HepG2 (cell line): ENCODE results near the gene DNAH9. TPM values are rescaled to one million over a fixed set of nuclear protein-coding genes. Genes with fewer than 3 reads are reported as not detected.

ENCODE experiments used
- ATAC-seq: fragments of 200-7000 bp; cut with Tn5 transposase; 3 replicates; pipeline ENCODE4 v1.9.1; 2020; ENCODE audit warnings: mild to moderate bottlenecking, moderate library complexity
- BruUV-seq: library from RNA; stranded (reverse); fragments of 400-500 nt; replicated peaks from 2 replicates; lab custom pipeline; 2021; lab: Mats Ljungman, UMichigan
- CTCF ChIA-PET: fragments of 300-600 bp; formaldehyde crosslinking; extraction: SDS; loops from one replicate; lab custom pipeline; 2021; ENCODE audit warnings: low total read pairs, inconsistent platforms, low intra/inter-chr PET ratio; lab: Yijun Ruan, JAX
- POLR2A ChIA-PET: fragments of 350-600 bp; sonication (Branson Sonifier 250); formaldehyde crosslinking; loops from one replicate; lab custom pipeline; 2020; ENCODE audit warnings: antibody characterized with exemption, inconsistent platforms; lab: Yijun Ruan, JAX
- DNase-seq: peaks from one replicate; pipeline ENCODE4 v3.0.0-alpha.2; 2015; ENCODE audit warnings: low spot score
- FAIRE-seq: peaks from 3 replicates; lab custom pipeline; 2011; peaks lifted over from hg19 to GRCh38; lab: Jason Lieb, UNC
- H2AFZ ChIP-seq: one replicate; pipeline ENCODE4 v1.6.1; 2011; ENCODE audit warnings: low read length, inconsistent platforms
- H3K27ac ChIP-seq: fragments of 300-600 bp; 3 replicates; pipeline ENCODE4 v1.8.0; 2011; ENCODE audit warnings: mixed run types, mild to moderate bottlenecking, mixed read lengths, low read length, inconsistent platforms; ENCODE audit not compliant: insufficient read depth; ENCODE audit errors: extremely low read length
- H3K27me3 ChIP-seq, 2 experiments: fragments of 200-600 bp in 1 of 2; 2 replicates in 1 of 2; 3 replicates in 1 of 2; pipeline versions ENCODE4 v1.6.0 to v1.8.0; 2011; ENCODE audit warnings: low read length in 2 of 2, mild to moderate bottlenecking in 2 of 2, moderate library complexity in 2 of 2, inconsistent platforms in 1 of 2; ENCODE audit not compliant: insufficient read depth in 2 of 2, control insufficient read depth in 1 of 2
- H3K36me3 ChIP-seq, 2 experiments: fragments of 200-600 bp in 1 of 2; replicated peaks in 1 of 2; 2 replicates in 1 of 2; 3 replicates in 1 of 2; pipeline versions ENCODE4 v1.5.1 to v1.8.0; 2011; ENCODE audit warnings: low read length in 2 of 2, inconsistent platforms in 1 of 2; ENCODE audit not compliant: insufficient read depth in 2 of 2, control insufficient read depth in 1 of 2
- H3K4me1 ChIP-seq: 2 replicates; pipeline ENCODE4 v1.5.1; 2012; ENCODE audit warnings: low read length, inconsistent platforms; ENCODE audit not compliant: insufficient read depth
- H3K4me2 ChIP-seq: 2 replicates; pipeline ENCODE4 v1.6.0; 2011; ENCODE audit warnings: low read depth, low read length, inconsistent platforms
- H3K4me3 ChIP-seq, 3 experiments: fragments of 200-600 bp in 1 of 3; sonication (generic), shearing (Covaris generic) in 1 of 3; replicated peaks in 1 of 3; 2 replicates each; pipeline ENCODE4 v1.5.1; 2011 to 2016; ENCODE audit warnings: low read length in 3 of 3, inconsistent platforms in 2 of 3, low read depth in 2 of 3, mild to moderate bottlenecking in 2 of 3, control low read depth in 1 of 3, mixed read lengths in 1 of 3; ENCODE audit not compliant: insufficient read depth in 1 of 3
- H3K79me2 ChIP-seq: one replicate; pipeline ENCODE4 v1.6.1; 2011; ENCODE audit warnings: low read length, inconsistent platforms; ENCODE audit not compliant: insufficient read depth
- H3K9ac ChIP-seq: 2 replicates; pipeline ENCODE4 v1.6.0; 2011; ENCODE audit warnings: mild to moderate bottlenecking, low read depth, low read length, inconsistent platforms; ENCODE audit not compliant: insufficient read depth
- H3K9me3 ChIP-seq: 2 replicates; pipeline ENCODE4 v1.5.1; 2012; ENCODE audit warnings: mild to moderate bottlenecking, low read length
- H4K20me1 ChIP-seq: 2 replicates; pipeline ENCODE4 v1.6.0; 2011; ENCODE audit warnings: inconsistent platforms, mild to moderate bottlenecking, low read length, moderate library complexity; ENCODE audit not compliant: insufficient read depth
- KMT2A ChIP-seq: sonication (generic); formaldehyde crosslinking; IDR thresholded peaks from 2 replicates; pipeline ENCODE4 v1.4.0; 2020; ENCODE audit warnings: missing genetic modification reagents
- NCOA2 ChIP-seq: sonication (generic); formaldehyde crosslinking; IDR thresholded peaks from 2 replicates; pipeline ENCODE4 v1.8.0; 2022; ENCODE audit warnings: inconsistent platforms
- PITX1 ChIP-seq: sonication (generic); formaldehyde crosslinking; IDR thresholded peaks from 2 replicates; pipeline ENCODE4 v1.5.1; 2020; ENCODE audit warnings: mild to moderate bottlenecking, missing genetic modification reagents
- TCF7 ChIP-seq: sonication (generic); IDR thresholded peaks from 2 replicates; pipeline ENCODE4 v1.6.1; 2016; ENCODE audit warnings: antibody characterized with exemption, low read depth
- ZKSCAN8 ChIP-seq: IDR thresholded peaks from 2 replicates; pipeline ENCODE4 v1.6.1; 2016; ENCODE audit warnings: borderline replicate concordance, missing genetic modification reagents, missing compliant biosample characterization
- ZNF644 ChIP-seq: IDR thresholded peaks from 2 replicates; pipeline ENCODE4 v1.6.1; 2016; ENCODE audit warnings: low read depth
- ZNF781 ChIP-seq: sonication (generic); formaldehyde crosslinking; IDR thresholded peaks from 2 replicates; pipeline ENCODE4 v1.5.1; 2020; ENCODE audit warnings: borderline replicate concordance, mild to moderate bottlenecking, missing genetic modification reagents; ENCODE audit errors: not compliant biosample characterization
- WGBS: methylation state at CpG from one replicate; pipeline ENCODE4 v1.1.6; 2017; ENCODE audit warnings: low lambda C conversion rate; 5-methylcytosine and 5-hydroxymethylcytosine counted together
- in situ Hi-C: cut with HindIII; loops from 2 replicates; pipeline ENCODE4 v1.10.0; 2017; ENCODE audit warnings: low pct_unique_long_range_greater_than_20kb; ENCODE audit not compliant: extremely low pct_ligation_motif_present
- intact Hi-C: fragments of 100-400 bp; cut with micrococcal nuclease; formaldehyde crosslinking; loops from one replicate; pipeline ENCODE4 v1.10.0; 2022; ENCODE audit not compliant: unreplicated experiment
- polyA plus RNA-seq, 8 experiments: library from polyadenylated mRNA; depleted of rRNA in 3 of 8; stranded (reverse) in 7 of 8; unstranded in 1 of 8; fragments of >200 nt; fragmentation: Illumina TruSeq in 4 of 8; extraction: Trizol in 4 of 8; gene quantifications; 2 replicates each; pipeline versions ENCODE4 v1.2.1 to v1.2.3, GENCODE V29; 2011 to 2016; ENCODE audit warnings: low read depth in 4 of 8, missing spikeins in 1 of 8, mixed read lengths in 1 of 8; ENCODE audit not compliant: insufficient read depth in 1 of 8
- total RNA-seq, 5 experiments: library from RNA; depleted of rRNA; stranded (reverse); fragments of >200 nt; fragmentation: Illumina TruSeq; extraction: Trizol; gene quantifications; 2 replicates each; pipeline ENCODE4 v1.2.3, GENCODE V29; 2016; ENCODE audit warnings: low read depth in 1 of 5
- TF ChIP-seq, protein P1 (sequence below): sonication (generic); formaldehyde crosslinking; IDR thresholded peaks from 2 replicates; pipeline ENCODE4 v1.4.0; 2020; ENCODE audit warnings: mild to moderate bottlenecking, missing genetic modification reagents
- TF ChIP-seq, protein P2 (sequence below): sonication (generic); formaldehyde crosslinking; IDR thresholded peaks from 2 replicates; pipeline ENCODE4 v1.4.0; 2020; ENCODE audit warnings: missing genetic modification reagents, borderline replicate concordance
- TF ChIP-seq, protein P3 (sequence below): sonication (generic); formaldehyde crosslinking; IDR thresholded peaks from 2 replicates; pipeline ENCODE4 v1.4.0; 2020; ENCODE audit warnings: missing genetic modification reagents, borderline replicate concordance
- TF ChIP-seq, protein P4 (sequence below): sonication (generic); formaldehyde crosslinking; IDR thresholded peaks from 2 replicates; pipeline ENCODE4 v1.9.0; 2022; ENCODE audit warnings: low read depth, missing genetic modification reagents
- TF ChIP-seq, protein P5 (sequence below): IDR thresholded peaks from 2 replicates; pipeline ENCODE4 v1.6.1; 2016; ENCODE audit warnings: control low read depth
- TF ChIP-seq, protein P6 (sequence below): sonication (generic); formaldehyde crosslinking; IDR thresholded peaks from 2 replicates; pipeline ENCODE4 v1.5.0; 2020; ENCODE audit warnings: missing genetic modification reagents

The DNAH9 gene
- total and polyA plus RNA-seq, 2 of the 13 experiments (the other 11 are each of a cell fraction or from before 2014, with no cell fraction given), result not detected

DNA sequence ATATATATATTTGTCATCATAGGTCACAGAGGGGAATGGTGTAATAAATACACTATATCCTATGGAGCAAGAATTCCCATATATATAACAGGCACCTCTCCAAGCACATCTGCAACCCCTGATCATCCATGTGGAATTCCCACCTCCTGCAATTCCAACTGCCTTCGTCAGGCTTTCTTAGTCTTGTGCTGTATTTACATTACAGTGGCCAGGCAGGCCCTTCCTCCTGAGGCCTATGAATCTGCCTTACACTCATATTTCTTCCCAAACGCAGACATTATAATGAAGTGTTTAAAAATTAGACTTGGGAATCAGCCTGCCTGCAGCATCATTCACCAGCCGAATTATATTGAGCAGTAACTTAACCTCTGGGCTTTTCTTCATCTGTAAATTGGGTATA, 19.3 kb upstream of the DNAH9 start:
- no peaks in the 10 kb centered on the region for H3K9me3 ChIP-seq
- no peaks in the 10 kb centered on the region for H3K27me3 ChIP-seq
- POLR2A ChIA-PET, result no interaction called here
- BruUV-seq, result no TSS peak
- no peaks in the 10 kb centered on the region for H3K79me2 ChIP-seq
- no peak overlapping the region for H2AFZ ChIP-seq
- H3K27ac ChIP-seq, result no peak overlapping the region
- FAIRE-seq, result no peak
- H3K36me3 ChIP-seq, result no peaks in the 10 kb centered on the region
- in situ Hi-C loops, result no loop called here
- CTCF ChIA-PET, result no interaction called here
- 18% methylated on average over 3 of the region's 3 CpGs for WGBS
- ATAC-seq, result no peak
- H3K4me3 ChIP-seq, result no peak overlapping the region
- no peaks in the 10 kb centered on the region for H4K20me1 ChIP-seq
- H3K9ac ChIP-seq, result no peak overlapping the region
- no peak for DNase-seq
- intact Hi-C loops, result no loop called here
- H3K4me1 ChIP-seq, result no peaks in the 10 kb centered on the region
- H3K4me2 ChIP-seq, result no peak overlapping the region
- TF ChIP-seq, protein P1, sequence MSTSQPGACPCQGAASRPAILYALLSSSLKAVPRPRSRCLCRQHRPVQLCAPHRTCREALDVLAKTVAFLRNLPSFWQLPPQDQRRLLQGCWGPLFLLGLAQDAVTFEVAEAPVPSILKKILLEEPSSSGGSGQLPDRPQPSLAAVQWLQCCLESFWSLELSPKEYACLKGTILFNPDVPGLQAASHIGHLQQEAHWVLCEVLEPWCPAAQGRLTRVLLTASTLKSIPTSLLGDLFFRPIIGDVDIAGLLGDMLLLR, result no peak
- TF ChIP-seq ZKSCAN8 (CRISPR knock-in tag) (no peak), ZNF781 (CRISPR knock-in tag) (no peak), NCOA2 (CRISPR knock-in tag) (no peak), ZNF644 (CRISPR knock-in tag) (no peak), PITX1 (no peak), KMT2A (CRISPR knock-in tag) (no peak), TCF7 (no peak)
- TF ChIP-seq, protein P2, sequence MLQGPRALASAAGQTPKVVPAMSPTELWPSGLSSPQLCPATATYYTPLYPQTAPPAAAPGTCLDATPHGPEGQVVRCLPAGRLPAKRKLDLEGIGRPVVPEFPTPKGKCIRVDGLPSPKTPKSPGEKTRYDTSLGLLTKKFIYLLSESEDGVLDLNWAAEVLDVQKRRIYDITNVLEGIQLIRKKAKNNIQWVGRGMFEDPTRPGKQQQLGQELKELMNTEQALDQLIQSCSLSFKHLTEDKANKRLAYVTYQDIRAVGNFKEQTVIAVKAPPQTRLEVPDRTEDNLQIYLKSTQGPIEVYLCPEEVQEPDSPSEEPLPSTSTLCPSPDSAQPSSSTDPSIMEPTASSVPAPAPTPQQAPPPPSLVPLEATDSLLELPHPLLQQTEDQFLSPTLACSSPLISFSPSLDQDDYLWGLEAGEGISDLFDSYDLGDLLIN (CRISPR knock-in tag), result no peak
- TF ChIP-seq, protein P3, sequence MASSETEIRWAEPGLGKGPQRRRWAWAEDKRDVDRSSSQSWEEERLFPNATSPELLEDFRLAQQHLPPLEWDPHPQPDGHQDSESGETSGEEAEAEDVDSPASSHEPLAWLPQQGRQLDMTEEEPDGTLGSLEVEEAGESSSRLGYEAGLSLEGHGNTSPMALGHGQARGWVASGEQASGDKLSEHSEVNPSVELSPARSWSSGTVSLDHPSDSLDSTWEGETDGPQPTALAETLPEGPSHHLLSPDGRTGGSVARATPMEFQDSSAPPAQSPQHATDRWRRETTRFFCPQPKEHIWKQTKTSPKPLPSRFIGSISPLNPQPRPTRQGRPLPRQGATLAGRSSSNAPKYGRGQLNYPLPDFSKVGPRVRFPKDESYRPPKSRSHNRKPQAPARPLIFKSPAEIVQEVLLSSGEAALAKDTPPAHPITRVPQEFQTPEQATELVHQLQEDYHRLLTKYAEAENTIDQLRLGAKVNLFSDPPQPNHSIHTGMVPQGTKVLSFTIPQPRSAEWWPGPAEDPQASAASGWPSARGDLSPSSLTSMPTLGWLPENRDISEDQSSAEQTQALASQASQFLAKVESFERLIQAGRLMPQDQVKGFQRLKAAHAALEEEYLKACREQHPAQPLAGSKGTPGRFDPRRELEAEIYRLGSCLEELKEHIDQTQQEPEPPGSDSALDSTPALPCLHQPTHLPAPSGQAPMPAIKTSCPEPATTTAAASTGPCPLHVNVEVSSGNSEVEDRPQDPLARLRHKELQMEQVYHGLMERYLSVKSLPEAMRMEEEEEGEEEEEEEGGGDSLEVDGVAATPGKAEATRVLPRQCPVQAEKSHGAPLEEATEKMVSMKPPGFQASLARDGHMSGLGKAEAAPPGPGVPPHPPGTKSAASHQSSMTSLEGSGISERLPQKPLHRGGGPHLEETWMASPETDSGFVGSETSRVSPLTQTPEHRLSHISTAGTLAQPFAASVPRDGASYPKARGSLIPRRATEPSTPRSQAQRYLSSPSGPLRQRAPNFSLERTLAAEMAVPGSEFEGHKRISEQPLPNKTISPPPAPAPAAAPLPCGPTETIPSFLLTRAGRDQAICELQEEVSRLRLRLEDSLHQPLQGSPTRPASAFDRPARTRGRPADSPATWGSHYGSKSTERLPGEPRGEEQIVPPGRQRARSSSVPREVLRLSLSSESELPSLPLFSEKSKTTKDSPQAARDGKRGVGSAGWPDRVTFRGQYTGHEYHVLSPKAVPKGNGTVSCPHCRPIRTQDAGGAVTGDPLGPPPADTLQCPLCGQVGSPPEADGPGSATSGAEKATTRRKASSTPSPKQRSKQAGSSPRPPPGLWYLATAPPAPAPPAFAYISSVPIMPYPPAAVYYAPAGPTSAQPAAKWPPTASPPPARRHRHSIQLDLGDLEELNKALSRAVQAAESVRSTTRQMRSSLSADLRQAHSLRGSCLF (CRISPR knock-in tag), result no peak
- TF ChIP-seq, protein P4, sequence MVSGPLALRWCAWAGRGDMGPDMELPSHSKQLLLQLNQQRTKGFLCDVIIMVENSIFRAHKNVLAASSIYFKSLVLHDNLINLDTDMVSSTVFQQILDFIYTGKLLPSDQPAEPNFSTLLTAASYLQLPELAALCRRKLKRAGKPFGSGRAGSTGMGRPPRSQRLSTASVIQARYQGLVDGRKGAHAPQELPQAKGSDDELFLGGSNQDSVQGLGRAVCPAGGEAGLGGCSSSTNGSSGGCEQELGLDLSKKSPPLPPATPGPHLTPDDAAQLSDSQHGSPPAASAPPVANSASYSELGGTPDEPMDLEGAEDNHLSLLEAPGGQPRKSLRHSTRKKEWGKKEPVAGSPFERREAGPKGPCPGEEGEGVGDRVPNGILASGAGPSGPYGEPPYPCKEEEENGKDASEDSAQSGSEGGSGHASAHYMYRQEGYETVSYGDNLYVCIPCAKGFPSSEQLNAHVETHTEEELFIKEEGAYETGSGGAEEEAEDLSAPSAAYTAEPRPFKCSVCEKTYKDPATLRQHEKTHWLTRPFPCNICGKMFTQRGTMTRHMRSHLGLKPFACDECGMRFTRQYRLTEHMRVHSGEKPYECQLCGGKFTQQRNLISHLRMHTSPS (CRISPR knock-in tag), result no peak
- TF ChIP-seq, protein P5, sequence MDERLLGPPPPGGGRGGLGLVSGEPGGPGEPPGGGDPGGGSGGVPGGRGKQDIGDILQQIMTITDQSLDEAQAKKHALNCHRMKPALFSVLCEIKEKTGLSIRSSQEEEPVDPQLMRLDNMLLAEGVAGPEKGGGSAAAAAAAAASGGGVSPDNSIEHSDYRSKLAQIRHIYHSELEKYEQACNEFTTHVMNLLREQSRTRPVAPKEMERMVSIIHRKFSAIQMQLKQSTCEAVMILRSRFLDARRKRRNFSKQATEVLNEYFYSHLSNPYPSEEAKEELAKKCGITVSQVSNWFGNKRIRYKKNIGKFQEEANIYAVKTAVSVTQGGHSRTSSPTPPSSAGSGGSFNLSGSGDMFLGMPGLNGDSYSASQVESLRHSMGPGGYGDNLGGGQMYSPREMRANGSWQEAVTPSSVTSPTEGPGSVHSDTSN (CRISPR knock-in tag), result no peak
- TF ChIP-seq, protein P6, sequence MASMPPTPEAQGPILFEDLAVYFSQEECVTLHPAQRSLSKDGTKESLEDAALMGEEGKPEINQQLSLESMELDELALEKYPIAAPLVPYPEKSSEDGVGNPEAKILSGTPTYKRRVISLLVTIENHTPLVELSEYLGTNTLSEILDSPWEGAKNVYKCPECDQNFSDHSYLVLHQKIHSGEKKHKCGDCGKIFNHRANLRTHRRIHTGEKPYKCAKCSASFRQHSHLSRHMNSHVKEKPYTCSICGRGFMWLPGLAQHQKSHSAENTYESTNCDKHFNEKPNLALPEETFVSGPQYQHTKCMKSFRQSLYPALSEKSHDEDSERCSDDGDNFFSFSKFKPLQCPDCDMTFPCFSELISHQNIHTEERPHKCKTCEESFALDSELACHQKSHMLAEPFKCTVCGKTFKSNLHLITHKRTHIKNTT (CRISPR knock-in tag), result no peak
